HG02642 (cell line): ENCODE measurements around the gene OR5T3.
"Not testable (repeated sequence)": the region's sequence is repeated elsewhere in the genome, so short reads cannot be mapped to it uniquely, and the experiment has no call there.

ENCODE experiments used
- ATAC-seq: cut with Tn5 transposase; IDR thresholded peaks from one replicate; pipeline ENCODE4 v1.9.1; 2021; ENCODE audit warnings: mild to moderate bottlenecking; ENCODE audit not compliant: unreplicated experiment, poor library complexity

Gene OR5T3

GRCh38 chr11:56251954-56252353 is at the start of gene OR5T3:
Gene OR5T3, plus strand, starts transcription at chr11:56252254. Its CDS starts 0 bp downstream, at chr11:56252254.
- no peak for ATAC-seq

GRCh38 chr11:56207790-56208189 is 44.3 kb upstream of the OR5T3 start:
- ATAC-seq = no peak

- no peak for ATAC-seq
These were observed 37.5 kb upstream of the OR5T3 start for GRCh38 chr11:56214537-56214936.

GRCh38 chr11:56219735-56220134 is 32.3 kb upstream of the OR5T3 start:
- not testable (repeated sequence) for ATAC-seq

- no peak for ATAC-seq
These were observed 17.9 kb upstream of the OR5T3 start, which contains the start of gene OR5T2 for GRCh38 chr11:56234155-56234554. Gene OR5T2, minus strand, starts transcription at chr11:56234255. Its CDS starts 1,193 bp downstream, at chr11:56233062.

- ATAC-seq = no peak
These were observed 19.0 kb downstream of the OR5T3 start for GRCh38 chr11:56271092-56271491.

GRCh38 chr11:56273854-56274253 is 21.8 kb downstream of the OR5T3 start, which contains the start of gene OR5T1:
Gene OR5T1, plus strand, starts transcription at chr11:56274154. Its CDS starts 1,485 bp downstream, at chr11:56275639.
- ATAC-seq = no peak

- ATAC-seq = no peak
These were observed 40.1 kb downstream of the OR5T3 start, which contains the start of gene OR8H1 for GRCh38 chr11:56292154-56292553. Gene OR8H1, minus strand, starts transcription at chr11:56292254. Its CDS starts 1,192 bp downstream, at chr11:56291062.

- ATAC-seq = no peak
These were observed 44.8 kb downstream of the OR5T3 start for GRCh38 chr11:56296898-56297297.
